Osteocyte (in vitro differentiated cells): ENCODE measurements around the gene MUC4. TPM values are rescaled to one million over a fixed set of nuclear protein-coding genes. Genes with fewer than 3 reads are reported as not detected.

Experiments
- DNase-seq: peaks from one replicate; pipeline ENCODE4 v3.0.0; 2021; ENCODE audit warnings: mixed read lengths; ENCODE audit not compliant: unreplicated experiment; ENCODE audit errors: extremely low spot score
- H3K27ac Mint-ChIP-seq: one replicate; pipeline ENCODE4 v1.8.0; 2021; ENCODE audit warnings: mild to moderate bottlenecking, mixed read lengths; ENCODE audit not compliant: unreplicated experiment
- H3K27me3 Mint-ChIP-seq: one replicate; pipeline ENCODE4 v1.8.0; 2021; ENCODE audit warnings: mixed read lengths; ENCODE audit not compliant: unreplicated experiment
- H3K36me3 Mint-ChIP-seq: one replicate; pipeline ENCODE4 v1.8.0; 2021; ENCODE audit warnings: mixed read lengths; ENCODE audit not compliant: unreplicated experiment
- H3K4me1 Mint-ChIP-seq: one replicate; pipeline ENCODE4 v1.8.0; 2021; ENCODE audit warnings: mixed read lengths; ENCODE audit not compliant: unreplicated experiment
- H3K4me3 Mint-ChIP-seq: one replicate; pipeline ENCODE4 v1.8.0; 2021; ENCODE audit warnings: mild to moderate bottlenecking, moderate library complexity, mixed read lengths; ENCODE audit not compliant: unreplicated experiment
- H3K9me3 Mint-ChIP-seq: one replicate; pipeline ENCODE4 v1.8.0; 2021; ENCODE audit warnings: mixed read lengths; ENCODE audit not compliant: unreplicated experiment
- total RNA-seq: library from RNA; stranded (reverse); gene quantifications from 2 replicates; pipeline ENCODE4 v1.2.1, GENCODE V29; 2021
- TF ChIP-seq, protein P1 (sequence below): fragments of 200-600 bp; sonication (generic); IDR thresholded peaks from 2 replicates; pipeline ENCODE4 v1.5.0; 2021; ENCODE audit warnings: antibody characterized with exemption, mild to moderate bottlenecking, moderate library complexity

MUC4 gene
- total RNA-seq, 1 donor from 2014 or later = not detected

GRCh38 chr3:195856410-195857084 is 44.8 kb upstream of the MUC4 start:
- Mint-ChIP-seq H3K9me3 (no peaks in the 10 kb centered on the region), H3K36me3 (no peaks in the 10 kb centered on the region), H3K4me1 (peaks cover 1% of the 10 kb centered on the region), H3K27me3 (no peaks in the 10 kb centered on the region), H3K4me3 (no peak overlapping the region), H3K27ac (no peak overlapping the region)
- no peak for DNase-seq
- TF ChIP-seq, protein P1, sequence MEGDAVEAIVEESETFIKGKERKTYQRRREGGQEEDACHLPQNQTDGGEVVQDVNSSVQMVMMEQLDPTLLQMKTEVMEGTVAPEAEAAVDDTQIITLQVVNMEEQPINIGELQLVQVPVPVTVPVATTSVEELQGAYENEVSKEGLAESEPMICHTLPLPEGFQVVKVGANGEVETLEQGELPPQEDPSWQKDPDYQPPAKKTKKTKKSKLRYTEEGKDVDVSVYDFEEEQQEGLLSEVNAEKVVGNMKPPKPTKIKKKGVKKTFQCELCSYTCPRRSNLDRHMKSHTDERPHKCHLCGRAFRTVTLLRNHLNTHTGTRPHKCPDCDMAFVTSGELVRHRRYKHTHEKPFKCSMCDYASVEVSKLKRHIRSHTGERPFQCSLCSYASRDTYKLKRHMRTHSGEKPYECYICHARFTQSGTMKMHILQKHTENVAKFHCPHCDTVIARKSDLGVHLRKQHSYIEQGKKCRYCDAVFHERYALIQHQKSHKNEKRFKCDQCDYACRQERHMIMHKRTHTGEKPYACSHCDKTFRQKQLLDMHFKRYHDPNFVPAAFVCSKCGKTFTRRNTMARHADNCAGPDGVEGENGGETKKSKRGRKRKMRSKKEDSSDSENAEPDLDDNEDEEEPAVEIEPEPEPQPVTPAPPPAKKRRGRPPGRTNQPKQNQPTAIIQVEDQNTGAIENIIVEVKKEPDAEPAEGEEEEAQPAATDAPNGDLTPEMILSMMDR = no peak

- no peak for DNase-seq
- Mint-ChIP-seq H3K4me3 (no peak overlapping the region), H3K4me1 (peaks cover 3% of the 10 kb centered on the region), H3K27me3 (no peaks in the 10 kb centered on the region), H3K27ac (no peak overlapping the region), H3K9me3 (no peaks in the 10 kb centered on the region), H3K36me3 (no peaks in the 10 kb centered on the region)
- TF ChIP-seq, protein P1 = no peak
Observed at GRCh38 chr3:195855471-195856409, 44.0 kb upstream of the MUC4 start.

GRCh38 chr3:195854628-195855294 is 43.0 kb upstream of the MUC4 start:
- H3K4me3 Mint-ChIP-seq = no peak overlapping the region
- H3K9me3 Mint-ChIP-seq = no peaks in the 10 kb centered on the region
- DNase-seq = no peak
- no peaks in the 10 kb centered on the region for H3K36me3 Mint-ChIP-seq
- peaks cover 3% of the 10 kb centered on the region for H3K4me1 Mint-ChIP-seq
- TF ChIP-seq, protein P1 = no peak
- no peaks in the 10 kb centered on the region for H3K27me3 Mint-ChIP-seq
- H3K27ac Mint-ChIP-seq = no peak overlapping the region

DNA sequence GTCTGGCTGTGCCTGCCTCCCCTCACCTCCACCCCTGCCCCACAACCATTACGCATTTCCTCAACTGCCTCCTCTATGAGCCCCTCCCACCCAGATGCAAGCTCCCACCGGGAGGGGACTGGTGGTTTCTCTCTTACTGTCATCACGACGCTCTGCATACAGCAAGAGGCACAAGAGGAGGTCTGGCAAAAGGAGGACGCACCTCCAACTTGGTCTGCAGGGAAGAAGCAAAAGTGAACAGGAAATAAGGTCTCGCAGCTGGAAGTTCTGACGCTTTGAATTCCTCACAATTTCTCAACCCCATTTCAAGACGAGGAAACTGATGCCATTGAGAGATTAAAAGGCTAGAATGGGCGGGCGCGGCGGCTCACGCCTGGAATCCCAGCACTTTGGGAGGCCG is 42.3 kb upstream of the MUC4 start:
- H3K27me3 Mint-ChIP-seq = no peaks in the 10 kb centered on the region
- H3K4me1 Mint-ChIP-seq = peaks cover 2% of the 10 kb centered on the region
- no peak overlapping the region for H3K4me3 Mint-ChIP-seq
- TF ChIP-seq, protein P1 = no peak
- no peaks in the 10 kb centered on the region for H3K36me3 Mint-ChIP-seq
- H3K27ac Mint-ChIP-seq = no peak overlapping the region
- no peak for DNase-seq
- no peaks in the 10 kb centered on the region for H3K9me3 Mint-ChIP-seq
